MCF 10A (cell line): ENCODE results near the gene XRN1. TPM values are rescaled to one million over a fixed set of nuclear protein-coding genes. Genes with fewer than 3 reads are reported as not detected.
A peak's percentile ranks its signal among the peaks of the same experiment; 100 is the strongest.
"Not testable (repeated sequence)": the region's sequence is repeated elsewhere in the genome, so short reads cannot be mapped to it uniquely, and the experiment has no call there.

ENCODE experiments used
- BruUV-seq: library from RNA; stranded (reverse); fragments of 400-500 nt; replicated peaks from 2 replicates; lab custom pipeline; 2021; lab: Mats Ljungman, UMichigan
- CTCF ChIA-PET: fragments of 300-600 bp; sonication (Branson Sonifier 250); formaldehyde crosslinking; extraction: SDS; loops from one replicate; lab custom pipeline; 2021; ENCODE audit warnings: antibody characterized with exemption, inconsistent platforms; lab: Yijun Ruan, JAX
- POLR2A ChIA-PET: fragments of 300-600, 350-650 bp; sonication (Branson Sonifier 250); formaldehyde crosslinking; extraction: SDS; loops from one replicate; lab custom pipeline; 2020; ENCODE audit warnings: antibody characterized with exemption, inconsistent platforms; lab: Yijun Ruan, JAX
- DNase-seq: peaks from one replicate; pipeline ENCODE4 v3.0.0-alpha.2; 2018; ENCODE audit not compliant: unreplicated experiment
- H3K27ac Mint-ChIP-seq: one replicate; pipeline ENCODE4 v1.8.0; 2022; ENCODE audit warnings: mild to moderate bottlenecking, low read depth, mixed read lengths; ENCODE audit not compliant: unreplicated experiment
- H3K27me3 Mint-ChIP-seq: one replicate; pipeline ENCODE4 v1.8.0; 2022; ENCODE audit warnings: mixed read lengths; ENCODE audit not compliant: insufficient read depth, unreplicated experiment
- H3K36me3 Mint-ChIP-seq: one replicate; pipeline ENCODE4 v1.8.0; 2022; ENCODE audit warnings: mild to moderate bottlenecking, moderate library complexity, mixed read lengths; ENCODE audit not compliant: insufficient read depth, unreplicated experiment
- H3K4me1 Mint-ChIP-seq: one replicate; pipeline ENCODE4 v1.8.0; 2022; ENCODE audit warnings: mixed read lengths; ENCODE audit not compliant: insufficient read depth, unreplicated experiment
- H3K4me3 Mint-ChIP-seq: one replicate; pipeline ENCODE4 v1.8.0; 2022; ENCODE audit warnings: mild to moderate bottlenecking, moderate library complexity, mixed read lengths; ENCODE audit not compliant: unreplicated experiment
- H3K9me3 Mint-ChIP-seq: one replicate; pipeline ENCODE4 v1.8.0; 2022; ENCODE audit warnings: mixed read lengths; ENCODE audit not compliant: unreplicated experiment
- intact Hi-C: fragments of 100-400 bp; cut with micrococcal nuclease; formaldehyde crosslinking; loops from 2 replicates; pipeline ENCODE4 v1.14.1; 2022
- total RNA-seq: library from RNA; stranded (reverse); gene quantifications from 2 replicates; pipeline ENCODE4 v1.2.3, GENCODE V29; 2022
- TF ChIP-seq, protein P1 (sequence below): fragments of 200-600 bp; IDR thresholded peaks from one replicate; pipeline ENCODE4 v1.8.0; 2022; ENCODE audit warnings: antibody characterized with exemption, mild to moderate bottlenecking; ENCODE audit not compliant: unreplicated experiment

Gene XRN1
- total RNA-seq, 1 experiment from 2014 or later: 21.7 TPM

DNA sequence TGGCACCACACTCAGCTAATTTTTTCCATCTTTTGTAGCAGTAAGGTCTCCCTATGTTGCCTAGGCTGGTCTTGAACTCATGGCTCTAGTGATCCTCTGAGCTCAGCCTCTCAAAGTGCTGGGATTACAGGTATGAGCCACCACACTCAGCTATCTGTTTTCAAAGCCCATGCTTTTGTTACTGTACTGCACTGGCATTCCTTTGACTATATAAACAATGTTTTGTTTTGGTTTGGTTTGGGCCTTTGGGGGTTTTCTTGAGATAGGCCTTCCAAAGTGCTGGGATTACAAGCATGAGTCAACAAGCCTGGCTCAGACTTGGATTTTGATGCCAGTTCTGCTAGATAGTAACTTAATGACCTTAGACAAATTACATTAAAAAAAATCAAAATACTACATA is 132.8 kb downstream of the XRN1 start:
- ChIA-PET POLR2A (no interaction called here), CTCF (no interaction called here)
- TF ChIP-seq, protein P1, sequence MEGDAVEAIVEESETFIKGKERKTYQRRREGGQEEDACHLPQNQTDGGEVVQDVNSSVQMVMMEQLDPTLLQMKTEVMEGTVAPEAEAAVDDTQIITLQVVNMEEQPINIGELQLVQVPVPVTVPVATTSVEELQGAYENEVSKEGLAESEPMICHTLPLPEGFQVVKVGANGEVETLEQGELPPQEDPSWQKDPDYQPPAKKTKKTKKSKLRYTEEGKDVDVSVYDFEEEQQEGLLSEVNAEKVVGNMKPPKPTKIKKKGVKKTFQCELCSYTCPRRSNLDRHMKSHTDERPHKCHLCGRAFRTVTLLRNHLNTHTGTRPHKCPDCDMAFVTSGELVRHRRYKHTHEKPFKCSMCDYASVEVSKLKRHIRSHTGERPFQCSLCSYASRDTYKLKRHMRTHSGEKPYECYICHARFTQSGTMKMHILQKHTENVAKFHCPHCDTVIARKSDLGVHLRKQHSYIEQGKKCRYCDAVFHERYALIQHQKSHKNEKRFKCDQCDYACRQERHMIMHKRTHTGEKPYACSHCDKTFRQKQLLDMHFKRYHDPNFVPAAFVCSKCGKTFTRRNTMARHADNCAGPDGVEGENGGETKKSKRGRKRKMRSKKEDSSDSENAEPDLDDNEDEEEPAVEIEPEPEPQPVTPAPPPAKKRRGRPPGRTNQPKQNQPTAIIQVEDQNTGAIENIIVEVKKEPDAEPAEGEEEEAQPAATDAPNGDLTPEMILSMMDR: no peak
- Mint-ChIP-seq H3K27ac (no peak overlapping the region), H3K9me3 (no peaks in the 10 kb centered on the region), H3K4me3 (no peak overlapping the region), H3K36me3 (peaks cover 14% of the 10 kb centered on the region), H3K27me3 (no peaks in the 10 kb centered on the region), H3K4me1 (peaks cover under 1% of the 10 kb centered on the region)
- BruUV-seq: no TSS peak
- DNase-seq: peak; percentile 70
- intact Hi-C loops: no loop called here

DNA sequence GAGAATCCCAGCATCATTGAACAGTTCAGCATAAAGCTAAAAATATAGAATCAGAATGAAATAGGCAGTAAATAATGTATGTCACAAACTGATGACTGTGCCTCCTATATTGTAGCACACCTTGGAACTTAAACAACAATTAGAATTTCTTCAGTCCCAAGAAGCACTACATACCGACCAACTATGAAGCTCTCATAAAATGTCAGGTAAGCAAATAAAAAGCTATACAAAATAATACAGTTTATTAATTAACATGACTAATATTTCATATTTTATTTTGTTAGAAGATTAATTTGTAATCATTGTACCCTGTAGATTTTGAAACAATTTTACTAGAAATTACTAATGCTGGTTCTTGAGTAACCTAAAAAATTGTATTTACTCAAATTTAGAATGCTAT is 137.4 kb downstream of the XRN1 start:
- no peak overlapping the region for H3K4me3 Mint-ChIP-seq
- TF ChIP-seq, protein P1: no peak
- DNase-seq: no peak
- ChIA-PET POLR2A (interaction anchor here (0.6 to 0.8 kb wide), 2 partner anchors 20 to 56 kb away, joined by 3 to 4 read pairs; no protein-coding TSS in a partner anchor), CTCF (interaction anchor here (1.6 kb wide), 1 partner anchor 31 kb away, joined by 6 read pairs; no protein-coding TSS in a partner anchor)
- H3K27ac Mint-ChIP-seq: no peak overlapping the region
- BruUV-seq: TSS peak; percentile 21
- no peaks in the 10 kb centered on the region for H3K4me1 Mint-ChIP-seq
- no peaks in the 10 kb centered on the region for H3K27me3 Mint-ChIP-seq
- intact Hi-C loops: no loop called here
- peaks cover 22% of the 10 kb centered on the region for H3K36me3 Mint-ChIP-seq
- no peaks in the 10 kb centered on the region for H3K9me3 Mint-ChIP-seq

DNA sequence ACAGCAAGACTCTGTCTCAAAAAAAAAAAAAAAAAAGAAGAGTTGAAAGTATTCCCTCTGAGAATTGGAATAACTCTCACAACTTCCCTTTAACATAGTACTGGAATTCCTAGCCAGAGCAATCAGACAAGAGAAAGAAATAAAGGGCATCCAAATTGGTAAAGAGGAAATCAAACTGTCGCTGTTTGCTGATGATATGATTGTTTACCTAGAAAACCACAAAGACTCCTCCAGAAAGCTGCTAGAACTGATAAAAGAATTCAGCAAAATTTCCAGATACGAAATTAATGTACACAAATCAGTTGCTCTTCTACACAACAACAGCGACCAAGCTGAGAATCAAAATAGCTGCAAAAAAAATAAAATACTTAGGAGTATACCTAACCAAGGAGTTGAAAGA is 145.0 kb downstream of the XRN1 start:
- POLR2A ChIA-PET: interaction anchor here (1.7 kb wide), 1 partner anchor 14 kb away, joined by 4 read pairs; no protein-coding TSS in a partner anchor
- H3K27me3 Mint-ChIP-seq, CTCF ChIA-PET, DNase-seq, H3K4me3 Mint-ChIP-seq, H3K4me1 Mint-ChIP-seq, BruUV-seq, H3K27ac Mint-ChIP-seq, intact Hi-C loops, H3K36me3 Mint-ChIP-seq: not testable (repeated sequence)
- H3K9me3 Mint-ChIP-seq: peaks cover 30% of the 10 kb centered on the region

DNA sequence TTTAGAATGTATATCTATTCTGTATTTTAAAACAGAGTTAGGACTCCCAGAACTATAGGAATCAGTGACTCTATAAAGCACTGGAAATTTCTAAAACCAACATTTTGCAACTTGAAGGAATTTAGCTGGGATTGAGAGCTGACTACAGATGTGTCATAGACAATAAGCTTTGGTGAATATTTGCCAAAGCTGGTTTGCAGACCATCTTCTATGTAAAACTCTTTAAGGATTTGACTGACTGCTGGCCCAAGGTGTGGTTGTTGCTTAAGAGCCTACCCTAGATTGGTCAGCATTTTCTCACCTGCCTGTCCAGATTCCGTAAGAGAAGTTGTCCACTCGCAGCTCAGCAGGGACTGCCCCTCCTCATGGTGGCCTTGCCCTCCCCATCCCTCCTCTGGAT is 149.2 kb downstream of the XRN1 start:
- CTCF ChIA-PET: no interaction called here
- Mint-ChIP-seq H3K4me3 (no peak overlapping the region), H3K36me3 (no peaks in the 10 kb centered on the region)

More for the DNA sequence above, 149.2 kb downstream of the XRN1 start:
- Mint-ChIP-seq H3K27me3 (no peaks in the 10 kb centered on the region), H3K27ac (no peak overlapping the region), H3K9me3 (peaks cover 16% of the 10 kb centered on the region), H3K4me1 (no peaks in the 10 kb centered on the region)
- no peak for DNase-seq
- TF ChIP-seq, protein P1: no peak
- POLR2A ChIA-PET: no interaction called here
- intact Hi-C loops: no loop called here
- BruUV-seq: no TSS peak
